OCI-LY1 (cell line): ENCODE measurements around the gene BMPR1A.

Experiments used
- CTCF ChIP-seq: fragments of 200-600 bp; sonication (generic), shearing (Covaris generic); IDR thresholded peaks from 2 replicates; pipeline ENCODE4 v1.5.1; 2017; ENCODE audit warnings: mild to moderate bottlenecking, antibody characterized with exemption, low read length, moderate library complexity, mixed read lengths
- EZH2 ChIP-seq: fragments of 200-600 bp; sonication (generic), shearing (Covaris generic); IDR thresholded peaks from 2 replicates; pipeline ENCODE4 v1.8.0; 2017; ENCODE audit warnings: borderline replicate concordance, mixed run types, mild to moderate bottlenecking, antibody characterized with exemption, low read length, moderate library complexity, mixed read lengths

DNA sequence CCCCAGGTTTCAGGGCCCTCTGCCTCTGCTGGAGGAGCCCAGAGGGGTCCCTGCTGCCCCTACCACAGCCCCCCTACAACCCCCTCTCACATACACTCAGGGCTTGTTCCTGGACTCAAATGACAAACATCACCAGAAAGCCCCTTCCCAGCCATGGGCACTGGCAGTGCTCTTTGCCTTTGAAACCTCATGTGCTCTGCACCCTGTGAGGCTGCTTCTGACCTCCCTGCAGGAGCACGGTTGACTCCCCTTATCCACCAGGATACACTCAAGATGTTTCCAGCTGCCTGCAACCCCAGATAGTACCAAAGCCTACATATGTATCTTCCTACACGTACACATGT lies 208.4 kb downstream of the BMPR1A start:
- TF ChIP-seq CTCF (no peak), EZH2 (no peak)
